GM12873 (cell line): ENCODE data around the gene PDZD2.
A peak's percentile ranks its signal among the peaks of the same experiment; 100 is the strongest.

Experiments
- TF ChIP-seq, protein P1 (sequence below): IDR thresholded peaks from 2 replicates; pipeline ENCODE4 v1.5.1; 2012; ENCODE audit warnings: low read depth, mild to moderate bottlenecking, moderate library complexity, low read length, control low read depth; ENCODE audit not compliant: insufficient read depth; ENCODE audit errors: missing control alignments

PDZD2 gene

DNA sequence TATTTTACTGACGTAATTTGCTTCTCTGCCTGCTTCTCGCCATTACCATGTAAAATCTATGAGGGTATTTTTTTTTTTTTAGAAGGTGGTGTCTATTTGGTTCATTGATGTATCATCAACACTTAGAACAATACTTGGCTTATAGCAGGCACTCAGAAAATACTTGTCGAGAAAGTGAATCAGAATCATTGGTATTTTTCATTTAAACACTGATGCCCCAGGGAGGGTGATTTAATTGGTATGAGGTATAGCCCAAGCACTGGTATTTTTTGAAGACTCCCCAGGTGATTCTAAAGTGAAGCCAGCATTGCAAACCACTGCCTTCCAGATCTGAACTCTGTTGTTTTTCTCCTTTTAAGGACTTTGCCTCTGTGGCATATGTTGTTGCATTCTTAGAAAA lies 16.6 kb downstream of the PDZD2 start:
- TF ChIP-seq, protein P1, sequence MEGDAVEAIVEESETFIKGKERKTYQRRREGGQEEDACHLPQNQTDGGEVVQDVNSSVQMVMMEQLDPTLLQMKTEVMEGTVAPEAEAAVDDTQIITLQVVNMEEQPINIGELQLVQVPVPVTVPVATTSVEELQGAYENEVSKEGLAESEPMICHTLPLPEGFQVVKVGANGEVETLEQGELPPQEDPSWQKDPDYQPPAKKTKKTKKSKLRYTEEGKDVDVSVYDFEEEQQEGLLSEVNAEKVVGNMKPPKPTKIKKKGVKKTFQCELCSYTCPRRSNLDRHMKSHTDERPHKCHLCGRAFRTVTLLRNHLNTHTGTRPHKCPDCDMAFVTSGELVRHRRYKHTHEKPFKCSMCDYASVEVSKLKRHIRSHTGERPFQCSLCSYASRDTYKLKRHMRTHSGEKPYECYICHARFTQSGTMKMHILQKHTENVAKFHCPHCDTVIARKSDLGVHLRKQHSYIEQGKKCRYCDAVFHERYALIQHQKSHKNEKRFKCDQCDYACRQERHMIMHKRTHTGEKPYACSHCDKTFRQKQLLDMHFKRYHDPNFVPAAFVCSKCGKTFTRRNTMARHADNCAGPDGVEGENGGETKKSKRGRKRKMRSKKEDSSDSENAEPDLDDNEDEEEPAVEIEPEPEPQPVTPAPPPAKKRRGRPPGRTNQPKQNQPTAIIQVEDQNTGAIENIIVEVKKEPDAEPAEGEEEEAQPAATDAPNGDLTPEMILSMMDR: no peak

GRCh38 chr5:31656806-31657205 lies 17.9 kb downstream of the PDZD2 start:
- TF ChIP-seq, protein P1: no peak

DNA sequence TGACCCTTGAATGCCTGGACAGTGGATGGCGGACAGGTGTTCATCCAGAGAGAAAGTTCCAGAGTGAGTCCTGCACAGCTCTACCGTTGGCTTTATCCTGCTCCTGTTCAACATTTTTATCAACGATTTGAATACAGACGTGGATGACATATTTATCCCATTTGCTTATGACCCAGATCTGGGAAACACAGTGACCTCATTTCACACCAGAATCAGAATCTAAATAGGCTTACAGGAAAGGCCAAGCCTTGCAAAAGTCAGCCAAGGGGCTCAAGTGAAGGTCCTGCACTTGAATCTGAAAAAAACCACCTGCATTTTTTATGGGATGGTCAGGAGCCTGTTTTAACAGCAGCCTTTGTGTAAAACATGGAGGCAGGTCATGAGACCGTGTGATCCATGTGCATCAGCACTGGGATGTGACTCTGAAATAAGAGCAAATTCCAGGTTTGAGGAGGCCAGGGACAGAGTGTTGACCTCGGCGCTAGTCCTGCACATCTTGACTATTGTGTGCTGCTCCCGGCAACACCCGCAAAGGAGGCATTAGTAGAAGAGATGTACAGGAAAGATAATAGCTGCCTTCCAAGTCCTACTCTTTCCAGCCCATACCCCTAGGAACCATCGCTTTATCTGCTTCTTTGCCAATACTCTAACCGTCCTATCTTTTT lies 18.5 kb downstream of the PDZD2 start:
- TF ChIP-seq, protein P1: no peak

- TF ChIP-seq, protein P1: no peak
Observed at GRCh38 chr5:31661257-31661656, 22.3 kb downstream of the PDZD2 start.

- TF ChIP-seq, protein P1: no peak
Observed at GRCh38 chr5:31663519-31663918, 24.6 kb downstream of the PDZD2 start.

GRCh38 chr5:31664566-31664965 lies 25.6 kb downstream of the PDZD2 start:
- TF ChIP-seq, protein P1: peak; percentile 53

DNA sequence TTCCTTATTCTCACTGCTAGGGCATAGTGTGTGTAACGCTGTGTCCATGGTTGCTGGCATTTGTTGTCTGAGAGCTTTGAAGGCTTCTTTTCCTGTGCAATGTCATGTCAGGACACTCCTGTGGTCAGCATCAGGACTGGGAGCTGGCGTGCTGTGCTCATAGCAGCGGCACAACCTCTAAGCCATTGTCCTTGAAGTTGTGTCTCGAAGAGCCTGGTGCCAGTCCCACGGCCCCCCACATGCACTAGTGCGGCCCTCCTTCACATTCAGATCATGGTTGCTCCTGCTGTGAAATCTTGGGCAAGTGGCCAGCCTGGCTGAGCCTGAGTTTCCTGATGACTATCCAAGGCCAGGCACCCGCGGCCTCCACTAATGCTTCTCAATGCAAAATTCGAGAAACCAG lies 32.4 kb downstream of the PDZD2 start:
- TF ChIP-seq, protein P1: no peak
